Measurements from ENCODE around the gene IQCC. TPM values are rescaled to one million over a fixed set of nuclear protein-coding genes. Genes with fewer than 3 reads are reported as not detected.

Gene IQCC
- total and polyA plus RNA-seq, 4 donors = 3.3 to 8.7 (median 6.5) TPM

GRCh38 chr1:32200226-32201010 lies 5.1 kb upstream of the IQCC start, which contains the start of gene CCDC28B:
CCDC28B (plus strand) TSS chr1:32200595; CDS start chr1:32201936, 1,341 bp downstream.
- H3K36me3 ChIP-seq (ENCODE audit: control insufficient read depth, insufficient read depth, low read length) = peaks cover 54% of the 10 kb centered on the region
- 0% methylated on average over 22 of the region's 34 CpGs for WGBS (ENCODE audit: insufficient coverage)
- no peaks in the 10 kb centered on the region for H3K27me3 ChIP-seq (ENCODE audit: control insufficient read depth, insufficient read depth, low read length)
- peak in 5 of 6 donors; percentile 68 to 96 (median 77) for DNase-seq (ENCODE audit: low read depth in 4 of 6, low spot score in 6 of 6)
- H3K27ac ChIP-seq (ENCODE audit: low read depth, low read length) = peak within 1 kb of the TSS; percentile 96
- peak within 1 kb of the TSS; percentile 64 for H3K4me3 ChIP-seq (ENCODE audit: low read depth, low read length)
- H3K4me1 ChIP-seq (ENCODE audit: control insufficient read depth, insufficient read depth, low read length) = peaks cover 52% of the 10 kb centered on the region
- no peaks in the 10 kb centered on the region for H3K9me3 ChIP-seq (ENCODE audit: control insufficient read depth, insufficient read depth, low read length)

- 3% methylated on average over 14 of the region's 26 CpGs for WGBS (ENCODE audit: insufficient coverage)
- H3K27me3 ChIP-seq (ENCODE audit: control insufficient read depth, insufficient read depth, low read length) = no peaks in the 10 kb centered on the region
- peak overlapping the region; percentile 64 for H3K4me3 ChIP-seq (ENCODE audit: low read depth, low read length)
- peaks cover 59% of the 10 kb centered on the region for H3K4me1 ChIP-seq (ENCODE audit: control insufficient read depth, insufficient read depth, low read length)
- peak in 3 of 6 donors; percentile 32 to 84 (median 75) for DNase-seq (ENCODE audit: low read depth in 4 of 6, low spot score in 6 of 6)
- H3K27ac ChIP-seq (ENCODE audit: low read depth, low read length) = peak overlapping the region; percentile 96
- no peaks in the 10 kb centered on the region for H3K9me3 ChIP-seq (ENCODE audit: control insufficient read depth, insufficient read depth, low read length)
- peaks cover 49% of the 10 kb centered on the region for H3K36me3 ChIP-seq (ENCODE audit: control insufficient read depth, insufficient read depth, low read length)
Measured at GRCh38 chr1:32201011-32201855, 4.2 kb upstream of the IQCC start.

GRCh38 chr1:32204943-32205361 lies 519 bp upstream of the IQCC start:
- peak overlapping the region; percentile 47 for H3K27ac ChIP-seq (ENCODE audit: low read depth, low read length)
- no peaks in the 10 kb centered on the region for H3K27me3 ChIP-seq (ENCODE audit: control insufficient read depth, insufficient read depth, low read length)
- H3K36me3 ChIP-seq (ENCODE audit: control insufficient read depth, insufficient read depth, low read length) = peaks cover 40% of the 10 kb centered on the region
- DNase-seq (ENCODE audit: low read depth in 4 of 6, low spot score in 6 of 6) = no peak
- H3K9me3 ChIP-seq (ENCODE audit: control insufficient read depth, insufficient read depth, low read length) = no peaks in the 10 kb centered on the region
- peak overlapping the region; percentile 82 for H3K4me3 ChIP-seq (ENCODE audit: low read depth, low read length)
- 8% methylated on average over 21 of the region's 26 CpGs for WGBS (ENCODE audit: insufficient coverage)
- peaks cover 58% of the 10 kb centered on the region for H3K4me1 ChIP-seq (ENCODE audit: control insufficient read depth, insufficient read depth, low read length)

- no peak for DNase-seq (ENCODE audit: low read depth in 4 of 6, low spot score in 6 of 6)
- Histone ChIP-seq H3K27ac (ENCODE audit: low read depth, low read length) (no peak overlapping the region), H3K9me3 (ENCODE audit: control insufficient read depth, insufficient read depth, low read length) (no peaks in the 10 kb centered on the region), H3K4me1 (ENCODE audit: control insufficient read depth, insufficient read depth, low read length) (peaks cover 38% of the 10 kb centered on the region), H3K36me3 (ENCODE audit: control insufficient read depth, insufficient read depth, low read length) (peaks cover 43% of the 10 kb centered on the region), H3K27me3 (ENCODE audit: control insufficient read depth, insufficient read depth, low read length) (no peaks in the 10 kb centered on the region), H3K4me3 (ENCODE audit: low read depth, low read length) (no peak overlapping the region)
- WGBS (ENCODE audit: insufficient coverage) = 92% methylated on average over 6 of the region's 6 CpGs
Measured at GRCh38 chr1:32208469-32208868, 3.0 kb downstream of the IQCC start.

- H3K27me3 ChIP-seq (ENCODE audit: control insufficient read depth, insufficient read depth, low read length) = no peaks in the 10 kb centered on the region
- no peak within 1 kb of the TSS for H3K27ac ChIP-seq (ENCODE audit: low read depth, low read length)
Measured at GRCh38 chr1:32208891-32209328, 3.4 kb downstream of the IQCC start, which contains the start of gene DCDC2B. DCDC2B (plus strand) TSS chr1:32209089; CDS start chr1:32209094, 5 bp downstream.

GRCh38 chr1:32215629-32216480 lies 10.4 kb downstream of the IQCC start:
- H3K4me3 ChIP-seq (ENCODE audit: low read depth, low read length) = no peak overlapping the region
- no peak overlapping the region for H3K27ac ChIP-seq (ENCODE audit: low read depth, low read length)
- H3K36me3 ChIP-seq (ENCODE audit: control insufficient read depth, insufficient read depth, low read length) = peaks cover 62% of the 10 kb centered on the region
- H3K9me3 ChIP-seq (ENCODE audit: control insufficient read depth, insufficient read depth, low read length) = no peaks in the 10 kb centered on the region
- peak in 2 of 6 donors; percentile 72 to 74 for DNase-seq (ENCODE audit: low read depth in 4 of 6, low spot score in 6 of 6)
- WGBS (ENCODE audit: insufficient coverage) = 85% methylated on average over 7 of the region's 10 CpGs
- no peaks in the 10 kb centered on the region for H3K27me3 ChIP-seq (ENCODE audit: control insufficient read depth, insufficient read depth, low read length)
- H3K4me1 ChIP-seq (ENCODE audit: control insufficient read depth, insufficient read depth, low read length) = peaks cover 8% of the 10 kb centered on the region

More at GRCh38 chr1:32208891-32209328, 3.4 kb downstream of the IQCC start, which contains the start of gene DCDC2B:
- Histone ChIP-seq H3K36me3 (ENCODE audit: control insufficient read depth, insufficient read depth, low read length) (peaks cover 38% of the 10 kb centered on the region), H3K4me3 (ENCODE audit: low read depth, low read length) (no peak within 1 kb of the TSS), H3K9me3 (ENCODE audit: control insufficient read depth, insufficient read depth, low read length) (no peaks in the 10 kb centered on the region), H3K4me1 (ENCODE audit: control insufficient read depth, insufficient read depth, low read length) (peaks cover 38% of the 10 kb centered on the region)
- 52% methylated on average over 5 of the region's 5 CpGs for WGBS (ENCODE audit: insufficient coverage)
- peak in 2 of 6 donors; percentile 37 to 45 for DNase-seq (ENCODE audit: low read depth in 4 of 6, low spot score in 6 of 6)

GRCh38 chr1:32216566-32216965 lies 11.1 kb downstream of the IQCC start:
- whole genome bisulfite sequencing (ENCODE audit: insufficient coverage) = 93% methylated on average over 3 of the region's 5 CpGs
- no peak for DNase-seq (ENCODE audit: low read depth in 4 of 6, low spot score in 6 of 6)
- Histone ChIP-seq H3K9me3 (ENCODE audit: control insufficient read depth, insufficient read depth, low read length) (no peaks in the 10 kb centered on the region), H3K27me3 (ENCODE audit: control insufficient read depth, insufficient read depth, low read length) (no peaks in the 10 kb centered on the region), H3K27ac (ENCODE audit: low read depth, low read length) (no peak overlapping the region), H3K4me1 (ENCODE audit: control insufficient read depth, insufficient read depth, low read length) (peaks cover 15% of the 10 kb centered on the region), H3K36me3 (ENCODE audit: control insufficient read depth, insufficient read depth, low read length) (peaks cover 60% of the 10 kb centered on the region), H3K4me3 (ENCODE audit: low read depth, low read length) (no peak overlapping the region)

- Histone ChIP-seq H3K27ac (ENCODE audit: low read depth, low read length) (no peak overlapping the region), H3K27me3 (ENCODE audit: control insufficient read depth, insufficient read depth, low read length) (no peaks in the 10 kb centered on the region), H3K4me3 (ENCODE audit: low read depth, low read length) (no peak overlapping the region), H3K36me3 (ENCODE audit: control insufficient read depth, insufficient read depth, low read length) (peaks cover 45% of the 10 kb centered on the region), H3K4me1 (ENCODE audit: control insufficient read depth, insufficient read depth, low read length) (peaks cover 30% of the 10 kb centered on the region), H3K9me3 (ENCODE audit: control insufficient read depth, insufficient read depth, low read length) (no peaks in the 10 kb centered on the region)
- 91% methylated on average over 5 of the region's 7 CpGs for WGBS (ENCODE audit: insufficient coverage)
- DNase-seq (ENCODE audit: low read depth in 4 of 6, low spot score in 6 of 6) = no peak
Measured at GRCh38 chr1:32219022-32219421, 13.6 kb downstream of the IQCC start.

Measured in spinal cord (tissue), 10 donors.